Mesendoderm (in vitro differentiated cells): Measurements from ENCODE around the gene PCSK5.

Experiments used
- DNase-seq: peaks from one replicate; pipeline ENCODE4 v3.0.0; 2013
- H2AK5ac ChIP-seq: 2 replicates; pipeline ENCODE4 v1.6.1; 2013; ENCODE audit warnings: low read length, inconsistent platforms
- H2BK120ac ChIP-seq: 2 replicates; pipeline ENCODE4 v1.6.1; 2013; ENCODE audit warnings: low read depth, mild to moderate bottlenecking, low read length, moderate library complexity, mixed read lengths
- H2BK15ac ChIP-seq: replicated peaks from 2 replicates; pipeline ENCODE4 v1.6.1; 2013; ENCODE audit warnings: low read depth, mild to moderate bottlenecking, moderate library complexity
- H2BK5ac ChIP-seq: 2 replicates; pipeline ENCODE4 v1.6.1; 2013; ENCODE audit warnings: low read length, inconsistent platforms
- H3K18ac ChIP-seq: 2 replicates; pipeline ENCODE4 v1.6.1; 2013; ENCODE audit warnings: mild to moderate bottlenecking, low read length, mixed read lengths
- H3K23ac ChIP-seq: one replicate; pipeline ENCODE4 v1.6.1; 2013; ENCODE audit warnings: low read length
- H3K27ac ChIP-seq: 2 replicates; pipeline ENCODE4 v1.5.1; 2013; ENCODE audit warnings: low read depth, mild to moderate bottlenecking, inconsistent platforms, low read length, moderate library complexity
- H3K27me3 ChIP-seq: 2 replicates; pipeline ENCODE4 v1.6.1; 2013; ENCODE audit warnings: low read length, control low read depth, mild to moderate bottlenecking, inconsistent platforms; ENCODE audit not compliant: insufficient read depth, poor library complexity
- H3K36me3 ChIP-seq: 2 replicates; pipeline ENCODE4 v1.6.1; 2013; ENCODE audit warnings: low read length, inconsistent platforms; ENCODE audit not compliant: control insufficient read depth, insufficient read depth
- H3K4ac ChIP-seq: one replicate; pipeline ENCODE4 v1.6.1; 2013; ENCODE audit warnings: low read depth, mild to moderate bottlenecking, low read length, moderate library complexity
- H3K4me1 ChIP-seq: 2 replicates; pipeline ENCODE4 v1.6.1; 2013; ENCODE audit warnings: low read depth, low read length, inconsistent platforms; ENCODE audit not compliant: control insufficient read depth
- H3K4me2 ChIP-seq: 2 replicates; pipeline ENCODE4 v1.6.1; 2013; ENCODE audit warnings: low read length
- H3K4me3 ChIP-seq: 2 replicates; pipeline ENCODE4 v1.5.1; 2013; ENCODE audit warnings: mild to moderate bottlenecking, low read length
- H3K56ac ChIP-seq: one replicate; pipeline ENCODE4 v1.6.1; 2013; ENCODE audit warnings: low read length
- H3K79me1 ChIP-seq: 2 replicates; pipeline ENCODE4 v1.6.1; 2013; ENCODE audit warnings: low read length, inconsistent platforms
- H3K79me2 ChIP-seq: 2 replicates; pipeline ENCODE4 v1.6.1; 2013; ENCODE audit warnings: mild to moderate bottlenecking, low read length; ENCODE audit not compliant: control insufficient read depth, insufficient read depth
- H3K9ac ChIP-seq: 2 replicates; pipeline ENCODE4 v1.6.1; 2013; ENCODE audit warnings: low read length, inconsistent platforms
- H4K5ac ChIP-seq: one replicate; pipeline ENCODE4 v1.6.1; 2013; ENCODE audit warnings: low read length
- H4K8ac ChIP-seq: one replicate; pipeline ENCODE4 v1.6.1; 2013; ENCODE audit warnings: low read depth, mild to moderate bottlenecking, control low read depth, low read length, moderate library complexity
- WGBS: extraction: QIAGEN DNeasy Blood & Tissue Kit; methylation state at CpG from one replicate; pipeline ENCODE4 v1.1.7; 2013; ENCODE audit warnings: low lambda C conversion rate, missing lambda C conversion rate; ENCODE audit not compliant: insufficient coverage; ENCODE audit errors: extremely low coverage; 5-methylcytosine and 5-hydroxymethylcytosine counted together

Gene PCSK5

DNA sequence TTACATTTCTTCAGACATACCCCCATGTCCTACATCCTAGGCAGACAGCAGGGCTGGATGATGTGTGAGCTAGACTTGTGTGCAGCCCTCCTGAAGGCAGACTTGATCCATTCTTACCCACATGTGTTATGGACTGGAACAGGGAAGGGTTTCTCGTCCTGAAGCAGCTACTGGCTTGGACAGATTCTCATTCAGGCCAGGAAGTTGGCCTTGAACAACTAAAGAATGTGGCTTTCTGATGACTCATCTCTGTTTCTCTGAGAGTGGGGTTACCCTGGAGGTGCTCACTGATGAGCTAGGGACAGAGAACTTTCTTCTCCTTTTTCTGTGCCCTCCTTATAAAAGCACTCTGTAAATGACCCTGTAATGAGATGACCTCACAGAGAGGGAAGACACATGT is 246.5 kb downstream of the PCSK5 start:
- Histone ChIP-seq H4K5ac (no peak overlapping the region), H2BK15ac (no peak overlapping the region), H3K56ac (no peak overlapping the region), H3K4ac (no peak overlapping the region), H3K36me3 (no peaks in the 10 kb centered on the region), H2AK5ac (no peak overlapping the region), H3K27ac (no peak overlapping the region), H3K9ac (no peak overlapping the region), H3K4me1 (no peaks in the 10 kb centered on the region), H3K4me3 (no peak overlapping the region), H2BK5ac (no peak overlapping the region), H3K23ac (no peak overlapping the region), H3K4me2 (no peak overlapping the region), H3K79me2 (no peaks in the 10 kb centered on the region), H4K8ac (no peak overlapping the region), H3K27me3 (no peaks in the 10 kb centered on the region), H3K18ac (no peak overlapping the region), H2BK120ac (no peak overlapping the region), H3K79me1 (no peaks in the 10 kb centered on the region)
- no CpG with 5 or more reads among the region's 1 CpG for WGBS
- peak; percentile 81 for DNase-seq

GRCh38 chr9:76137931-76138330 is 247.5 kb downstream of the PCSK5 start:
- no peak overlapping the region for H2BK15ac ChIP-seq
- no peak overlapping the region for H2AK5ac ChIP-seq
- no peak overlapping the region for H3K56ac ChIP-seq
- H2BK5ac ChIP-seq = no peak overlapping the region
- H4K8ac ChIP-seq = no peak overlapping the region
- no peak overlapping the region for H3K4me3 ChIP-seq
- no peak overlapping the region for H3K4me2 ChIP-seq
- H3K79me1 ChIP-seq = no peaks in the 10 kb centered on the region
- no peaks in the 10 kb centered on the region for H3K36me3 ChIP-seq
- no peaks in the 10 kb centered on the region for H3K4me1 ChIP-seq
- H3K27me3 ChIP-seq = no peaks in the 10 kb centered on the region
- H4K5ac ChIP-seq = no peak overlapping the region
- WGBS = no CpG with 5 or more reads among the region's 5 CpGs
- H3K79me2 ChIP-seq = no peaks in the 10 kb centered on the region
- H3K9ac ChIP-seq = no peak overlapping the region
- H3K27ac ChIP-seq = no peak overlapping the region
- no peak overlapping the region for H2BK120ac ChIP-seq
- H3K23ac ChIP-seq = no peak overlapping the region
- peak overlapping the region; percentile 31 for H3K4ac ChIP-seq
- no peak overlapping the region for H3K18ac ChIP-seq
- DNase-seq = no peak

- H4K8ac ChIP-seq = no peak overlapping the region
- no peak overlapping the region for H2BK5ac ChIP-seq
- no peak overlapping the region for H3K4ac ChIP-seq
- H3K79me2 ChIP-seq = no peaks in the 10 kb centered on the region
- no peaks in the 10 kb centered on the region for H3K36me3 ChIP-seq
- peak overlapping the region; percentile 70 for H3K18ac ChIP-seq
- no peaks in the 10 kb centered on the region for H3K79me1 ChIP-seq
- WGBS = no CpG with 5 or more reads among the region's 4 CpGs
- no peak overlapping the region for H4K5ac ChIP-seq
- DNase-seq = no peak
- H3K4me2 ChIP-seq = no peak overlapping the region
- H3K27ac ChIP-seq = no peak overlapping the region
- no peak overlapping the region for H2BK15ac ChIP-seq
- no peak overlapping the region for H2BK120ac ChIP-seq
- no peak overlapping the region for H3K23ac ChIP-seq
- no peaks in the 10 kb centered on the region for H3K4me1 ChIP-seq
- H3K27me3 ChIP-seq = no peaks in the 10 kb centered on the region
- H2AK5ac ChIP-seq = no peak overlapping the region
- no peak overlapping the region for H3K4me3 ChIP-seq
- H3K9ac ChIP-seq = no peak overlapping the region
- no peak overlapping the region for H3K56ac ChIP-seq
Observed at GRCh38 chr9:76138360-76138759, 247.9 kb downstream of the PCSK5 start.

DNA sequence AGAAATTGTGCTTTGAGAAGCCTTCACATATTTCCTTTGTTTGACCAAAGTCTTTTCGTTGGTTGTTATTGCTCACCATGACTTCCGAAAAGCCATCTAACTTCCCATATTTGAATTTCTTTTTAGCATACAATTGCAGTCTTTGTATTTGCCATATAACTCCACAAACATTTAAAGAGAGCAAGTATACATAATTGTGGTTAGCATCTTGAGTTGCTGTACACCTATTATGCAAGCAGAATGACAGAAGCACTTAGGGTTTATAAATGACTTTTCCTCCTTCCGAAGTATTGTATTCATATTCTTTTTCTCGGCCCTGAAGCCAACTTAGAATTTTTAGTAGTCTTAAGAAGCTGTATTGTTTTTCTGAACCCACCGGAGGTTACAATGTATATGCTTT is 253.4 kb downstream of the PCSK5 start:
- no peak overlapping the region for H3K18ac ChIP-seq
- H3K4me3 ChIP-seq = no peak overlapping the region
- H3K4me2 ChIP-seq = no peak overlapping the region

DNA sequence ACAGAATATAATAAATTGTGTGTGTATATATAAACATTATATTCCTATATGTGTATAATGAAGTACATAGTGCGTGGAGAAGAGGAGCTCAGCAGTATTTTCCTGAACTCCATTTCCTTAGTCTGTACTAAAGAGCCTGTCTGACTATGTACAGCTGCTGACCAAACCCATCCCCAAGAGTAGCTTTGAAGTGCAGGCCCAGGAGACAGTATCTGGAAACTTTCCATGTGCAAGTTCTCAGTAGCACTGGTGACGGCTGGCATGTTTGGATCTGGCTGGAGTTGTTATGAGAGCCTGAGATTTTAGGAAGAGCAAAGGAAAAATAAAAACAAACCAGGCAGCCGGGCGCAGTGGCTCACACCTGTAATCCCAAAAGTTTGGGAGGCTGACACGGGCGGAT is 259.5 kb downstream of the PCSK5 start:
- Histone ChIP-seq H3K56ac (no peak overlapping the region), H3K36me3 (no peaks in the 10 kb centered on the region), H2BK120ac (no peak overlapping the region), H3K4me3 (no peak overlapping the region), H3K27me3 (no peaks in the 10 kb centered on the region), H3K27ac (no peak overlapping the region), H3K4ac (no peak overlapping the region), H4K5ac (no peak overlapping the region), H2BK5ac (no peak overlapping the region), H3K18ac (no peak overlapping the region), H3K9ac (no peak overlapping the region), H2AK5ac (no peak overlapping the region), H3K23ac (no peak overlapping the region), H3K4me2 (no peak overlapping the region), H2BK15ac (no peak overlapping the region), H4K8ac (no peak overlapping the region), H3K4me1 (no peaks in the 10 kb centered on the region), H3K79me1 (no peaks in the 10 kb centered on the region), H3K79me2 (no peaks in the 10 kb centered on the region)
- no CpG with 5 or more reads among the region's 6 CpGs for WGBS
- DNase-seq = no peak

More for the DNA sequence above, 253.4 kb downstream of the PCSK5 start:
- no peaks in the 10 kb centered on the region for H3K4me1 ChIP-seq
- DNase-seq = no peak
- no peak overlapping the region for H3K27ac ChIP-seq
- H3K27me3 ChIP-seq = no peaks in the 10 kb centered on the region
- H4K8ac ChIP-seq = no peak overlapping the region
- no peak overlapping the region for H3K4ac ChIP-seq
- no peak overlapping the region for H3K9ac ChIP-seq
- H2BK120ac ChIP-seq = no peak overlapping the region
- no peak overlapping the region for H2BK5ac ChIP-seq
- no peaks in the 10 kb centered on the region for H3K79me2 ChIP-seq
- H2BK15ac ChIP-seq = no peak overlapping the region
- H4K5ac ChIP-seq = no peak overlapping the region
- no peaks in the 10 kb centered on the region for H3K36me3 ChIP-seq
- WGBS = no CpG with 5 or more reads among the region's 5 CpGs
- no peak overlapping the region for H2AK5ac ChIP-seq
- no peak overlapping the region for H3K56ac ChIP-seq
- H3K79me1 ChIP-seq = no peaks in the 10 kb centered on the region
- no peak overlapping the region for H3K23ac ChIP-seq

- Histone ChIP-seq H4K5ac (no peak overlapping the region), H2BK15ac (no peak overlapping the region), H3K56ac (no peak overlapping the region), H3K4me2 (no peak overlapping the region), H3K79me1 (no peaks in the 10 kb centered on the region), H3K4me3 (no peak overlapping the region), H2BK120ac (no peak overlapping the region), H3K27me3 (no peaks in the 10 kb centered on the region), H3K27ac (no peak overlapping the region), H4K8ac (no peak overlapping the region), H3K36me3 (no peaks in the 10 kb centered on the region), H3K9ac (no peak overlapping the region), H3K4me1 (no peaks in the 10 kb centered on the region), H3K4ac (no peak overlapping the region), H2BK5ac (no peak overlapping the region), H3K18ac (no peak overlapping the region), H2AK5ac (no peak overlapping the region), H3K79me2 (no peaks in the 10 kb centered on the region), H3K23ac (no peak overlapping the region)
- no CpG with 5 or more reads among the region's 5 CpGs for WGBS
- no peak for DNase-seq
Observed at GRCh38 chr9:76151267-76151666, 260.8 kb downstream of the PCSK5 start.
